Lower lobe of right lung (tissue), 2 donors: ENCODE measurements around the gene C7. TPM values are rescaled to one million over a fixed set of nuclear protein-coding genes. Genes with fewer than 3 reads are reported as not detected.
A peak's percentile ranks its signal among the peaks of the same experiment; 100 is the strongest.

ENCODE experiments used
- ATAC-seq, 2 donors: fragments of 200-7000 bp; cut with Tn5 transposase; one replicate each; pipeline ENCODE4 v1.9.1; 2020 to 2022; ENCODE audit warnings: mild to moderate bottlenecking in 2 of 2, moderate library complexity in 2 of 2
- DNase-seq: peaks from one replicate; pipeline ENCODE4 v3.0.0-alpha.2; 2020
- H3K27ac ChIP-seq: fragments of 200-600 bp; one replicate; pipeline ENCODE4 v1.8.0; 2022
- H3K27me3 ChIP-seq: fragments of 200-600 bp; one replicate; pipeline ENCODE4 v1.8.0; 2022; ENCODE audit warnings: low read depth
- H3K36me3 ChIP-seq: fragments of 200-600 bp; one replicate; pipeline ENCODE4 v1.8.0; 2022; ENCODE audit warnings: mild to moderate bottlenecking
- H3K4me1 ChIP-seq: fragments of 200-600 bp; one replicate; pipeline ENCODE4 v1.8.0; 2022
- H3K4me3 ChIP-seq: fragments of 200-600 bp; one replicate; pipeline ENCODE4 v1.8.0; 2022; ENCODE audit warnings: mild to moderate bottlenecking
- H3K9me3 ChIP-seq: fragments of 200-600 bp; one replicate; pipeline ENCODE4 v1.8.0; 2022
- intact Hi-C: fragments of 100-400 bp; cut with DNase I; formaldehyde crosslinking; loops from one replicate; pipeline ENCODE4 v1.11.0; 2022
- total RNA-seq: library from RNA; stranded (reverse); fragmentation: NEBNext Ultra II Directional; extraction: Animal tissue kit (Norgen Biotek cat#: 25700); gene quantifications from one replicate; pipeline ENCODE4 v1.2.1, GENCODE V29; 2021
- TF ChIP-seq, protein P1 (sequence below): fragments of 200-600 bp; IDR thresholded peaks from one replicate; pipeline ENCODE4 v1.8.0; 2022; ENCODE audit warnings: antibody characterized with exemption, mild to moderate bottlenecking
- donor health status: DM: no; HTN: yes; CAD: no; lungs with severe emphysema.

The C7 gene
- total RNA-seq, 1 donor from 2014 or later: 237 TPM

GRCh38 chr5:40914835-40915234 is 5.5 kb downstream of the C7 start:
- H3K4me1 ChIP-seq: no peaks in the 10 kb centered on the region
- no peaks in the 10 kb centered on the region for H3K9me3 ChIP-seq
- DNase-seq (no peak), ATAC-seq (peak; percentile 29 to 59)
- H3K27me3 ChIP-seq: no peaks in the 10 kb centered on the region
- peak overlapping the region; percentile 7 for H3K4me3 ChIP-seq
- peak overlapping the region; percentile 2 for H3K27ac ChIP-seq
- intact Hi-C loops: no loop called here
- no peaks in the 10 kb centered on the region for H3K36me3 ChIP-seq
- TF ChIP-seq, protein P1, sequence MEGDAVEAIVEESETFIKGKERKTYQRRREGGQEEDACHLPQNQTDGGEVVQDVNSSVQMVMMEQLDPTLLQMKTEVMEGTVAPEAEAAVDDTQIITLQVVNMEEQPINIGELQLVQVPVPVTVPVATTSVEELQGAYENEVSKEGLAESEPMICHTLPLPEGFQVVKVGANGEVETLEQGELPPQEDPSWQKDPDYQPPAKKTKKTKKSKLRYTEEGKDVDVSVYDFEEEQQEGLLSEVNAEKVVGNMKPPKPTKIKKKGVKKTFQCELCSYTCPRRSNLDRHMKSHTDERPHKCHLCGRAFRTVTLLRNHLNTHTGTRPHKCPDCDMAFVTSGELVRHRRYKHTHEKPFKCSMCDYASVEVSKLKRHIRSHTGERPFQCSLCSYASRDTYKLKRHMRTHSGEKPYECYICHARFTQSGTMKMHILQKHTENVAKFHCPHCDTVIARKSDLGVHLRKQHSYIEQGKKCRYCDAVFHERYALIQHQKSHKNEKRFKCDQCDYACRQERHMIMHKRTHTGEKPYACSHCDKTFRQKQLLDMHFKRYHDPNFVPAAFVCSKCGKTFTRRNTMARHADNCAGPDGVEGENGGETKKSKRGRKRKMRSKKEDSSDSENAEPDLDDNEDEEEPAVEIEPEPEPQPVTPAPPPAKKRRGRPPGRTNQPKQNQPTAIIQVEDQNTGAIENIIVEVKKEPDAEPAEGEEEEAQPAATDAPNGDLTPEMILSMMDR: no peak

GRCh38 chr5:40915341-40915926 is 6.1 kb downstream of the C7 start:
- no peaks in the 10 kb centered on the region for H3K4me1 ChIP-seq
- ATAC-seq (peak in 1 of 2 donors; percentile 46), DNase-seq (no peak)
- no peaks in the 10 kb centered on the region for H3K27me3 ChIP-seq
- H3K27ac ChIP-seq: peak overlapping the region; percentile 2
- peak overlapping the region; percentile 7 for H3K4me3 ChIP-seq
- TF ChIP-seq, protein P1: no peak
- no peaks in the 10 kb centered on the region for H3K36me3 ChIP-seq
- no peaks in the 10 kb centered on the region for H3K9me3 ChIP-seq
- intact Hi-C loops: no loop called here

DNA sequence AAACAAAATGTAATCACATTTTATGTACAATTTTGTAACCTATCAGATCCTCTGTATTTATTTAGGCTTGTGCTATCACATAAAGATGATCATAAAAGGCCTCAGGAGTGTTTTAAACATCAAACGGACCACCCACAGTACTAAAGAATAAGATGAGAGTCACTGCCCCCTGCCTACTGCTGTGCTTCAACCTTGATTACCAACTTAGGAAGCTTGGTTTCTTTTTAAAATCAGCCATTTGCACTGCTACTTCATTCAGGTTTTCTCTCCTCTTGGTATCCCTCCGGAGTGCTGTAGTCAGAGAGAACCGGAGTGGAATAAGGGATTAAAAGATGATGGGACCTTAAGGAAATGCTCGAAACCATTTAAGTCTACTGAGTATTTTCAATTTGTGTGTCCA is 6.9 kb downstream of the C7 start:
- no peak overlapping the region for H3K27ac ChIP-seq
- H3K36me3 ChIP-seq: no peaks in the 10 kb centered on the region
- TF ChIP-seq, protein P1: no peak
- ATAC-seq (no peak), DNase-seq (no peak)
- H3K9me3 ChIP-seq: no peaks in the 10 kb centered on the region
- intact Hi-C loops: no loop called here
- H3K27me3 ChIP-seq: no peaks in the 10 kb centered on the region
- H3K4me1 ChIP-seq: no peaks in the 10 kb centered on the region
- H3K4me3 ChIP-seq: no peak overlapping the region

- no peaks in the 10 kb centered on the region for H3K36me3 ChIP-seq
- ATAC-seq: no peak
Observed at GRCh38 chr5:40928886-40929448, 19.7 kb downstream of the C7 start.

GRCh38 chr5:40932766-40933165 is 23.5 kb downstream of the C7 start:
- Histone ChIP-seq H3K27ac (no peak overlapping the region), H3K4me3 (no peak overlapping the region), H3K36me3 (no peaks in the 10 kb centered on the region), H3K27me3 (no peaks in the 10 kb centered on the region), H3K4me1 (no peaks in the 10 kb centered on the region), H3K9me3 (no peaks in the 10 kb centered on the region)
- intact Hi-C loops: no loop called here
- DNase-seq (no peak), ATAC-seq (no peak)
- TF ChIP-seq, protein P1: no peak

More at GRCh38 chr5:40928886-40929448, 19.7 kb downstream of the C7 start:
- Histone ChIP-seq H3K9me3 (peaks cover 26% of the 10 kb centered on the region), H3K4me1 (no peaks in the 10 kb centered on the region), H3K4me3 (no peak overlapping the region), H3K27ac (no peak overlapping the region), H3K27me3 (no peaks in the 10 kb centered on the region)
- TF ChIP-seq, protein P1: no peak
- DNase-seq: no peak
- intact Hi-C loops: no loop called here
